Fibroblast of skin of right quadriceps (primary cell): ENCODE data around the gene SDHA.
"Not testable (repeated sequence)": the region's sequence is repeated elsewhere in the genome, so short reads cannot be mapped to it uniquely, and the experiment has no call there.

Source experiments
- DNase-seq: peaks from one replicate; pipeline ENCODE4 v3.0.0-alpha.2; 2013

The SDHA gene

GRCh38 chr5:223791-224190, 5.7 kb downstream of the SDHA start:
- DNase-seq, result no peak

- DNase-seq, result no peak
Measured at GRCh38 chr5:225334-225733, 7.2 kb downstream of the SDHA start.

GRCh38 chr5:227375-227774, 9.3 kb downstream of the SDHA start:
- not testable (repeated sequence) for DNase-seq

GRCh38 chr5:228886-229285, 10.8 kb downstream of the SDHA start:
- no peak for DNase-seq

- DNase-seq, result no peak
Measured at GRCh38 chr5:230711-231110, 12.6 kb downstream of the SDHA start.

- DNase-seq, result no peak
Measured at GRCh38 chr5:231661-232060, 13.5 kb downstream of the SDHA start.

GRCh38 chr5:233426-233825, 15.3 kb downstream of the SDHA start:
- not testable (repeated sequence) for DNase-seq

- DNase-seq, result no peak
Measured at GRCh38 chr5:234450-234849, 16.3 kb downstream of the SDHA start.

- not testable (repeated sequence) for DNase-seq
Measured at GRCh38 chr5:235527-235926, 17.4 kb downstream of the SDHA start.

GRCh38 chr5:237931-238330, 19.8 kb downstream of the SDHA start:
- not testable (repeated sequence) for DNase-seq

GRCh38 chr5:240550-240949, 22.4 kb downstream of the SDHA start:
- not testable (repeated sequence) for DNase-seq

GRCh38 chr5:241045-241669, 23.0 kb downstream of the SDHA start:
- DNase-seq, result not testable (repeated sequence)

GRCh38 chr5:243683-244367, 25.7 kb downstream of the SDHA start:
- DNase-seq, result not testable (repeated sequence)

GRCh38 chr5:245717-246116, 27.6 kb downstream of the SDHA start:
- not testable (repeated sequence) for DNase-seq

- not testable (repeated sequence) for DNase-seq
Measured at GRCh38 chr5:250396-250795, 32.3 kb downstream of the SDHA start.

- DNase-seq, result not testable (repeated sequence)
Measured at GRCh38 chr5:251016-251415, 32.9 kb downstream of the SDHA start.

GRCh38 chr5:251538-251937, 33.4 kb downstream of the SDHA start:
- not testable (repeated sequence) for DNase-seq

GRCh38 chr5:251975-252374, 33.9 kb downstream of the SDHA start:
- DNase-seq, result not testable (repeated sequence)

- no peak for DNase-seq
Measured at GRCh38 chr5:252546-252945, 34.4 kb downstream of the SDHA start.

GRCh38 chr5:254322-254721, 36.2 kb downstream of the SDHA start:
- not testable (repeated sequence) for DNase-seq

GRCh38 chr5:255116-255515, 37.0 kb downstream of the SDHA start:
- not testable (repeated sequence) for DNase-seq

GRCh38 chr5:256347-256746, 38.2 kb downstream of the SDHA start:
- not testable (repeated sequence) for DNase-seq

- no peak for DNase-seq
Measured at GRCh38 chr5:257148-257547, 39.0 kb downstream of the SDHA start.

- DNase-seq, result peak; percentile 92
Measured at GRCh38 chr5:263275-263974, 45.3 kb downstream of the SDHA start.
